HG03460 (cell line): ENCODE data around the gene NTM.
"Not testable (repeated sequence)": the region's sequence is repeated elsewhere in the genome, so short reads cannot be mapped to it uniquely, and the experiment has no call there.

Source experiments
- ATAC-seq: cut with Tn5 transposase; IDR thresholded peaks from one replicate; pipeline ENCODE4 v1.9.1; 2021; ENCODE audit not compliant: unreplicated experiment

Gene NTM

DNA sequence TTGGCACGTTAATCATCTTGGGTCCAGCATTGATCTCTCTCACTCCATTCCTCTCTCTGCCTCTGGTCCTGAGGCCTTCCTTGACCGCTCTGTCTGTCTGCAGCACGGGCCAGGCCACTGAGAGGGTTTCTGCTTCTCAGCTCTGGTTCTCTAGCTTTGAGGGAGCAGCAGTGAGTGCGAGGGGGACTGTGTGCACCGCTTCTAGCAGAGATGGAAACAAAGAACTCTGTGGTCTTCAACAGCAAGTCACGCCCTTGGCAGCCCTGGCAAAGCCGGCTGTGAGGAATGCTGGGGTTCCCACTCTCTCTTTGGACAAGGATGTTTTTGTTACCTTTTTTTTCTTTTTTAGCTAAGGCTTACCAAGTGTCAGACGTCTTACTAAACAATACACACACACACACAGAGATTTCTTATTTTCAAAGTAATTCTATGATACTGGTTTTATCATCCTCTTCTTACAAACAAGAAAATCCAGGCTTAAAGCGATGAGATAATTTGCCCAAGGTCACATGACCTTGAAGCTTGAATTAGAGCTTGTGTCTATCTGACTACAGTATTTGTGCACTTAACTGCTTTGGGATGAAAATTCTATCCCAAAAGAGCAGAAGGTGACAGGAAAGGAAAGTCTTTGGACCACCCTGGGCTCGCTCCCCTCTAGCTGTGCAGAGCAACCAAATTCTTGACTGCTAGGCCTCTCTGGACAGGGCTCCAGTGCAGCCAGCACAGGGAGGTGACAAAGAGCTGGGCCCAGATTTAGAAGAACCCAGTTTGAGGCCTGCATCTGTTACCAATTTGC is 293.2 kb downstream of the NTM start:
- no peak for ATAC-seq

GRCh38 chr11:131664293-131664692 is 293.9 kb downstream of the NTM start:
- ATAC-seq: no peak

- ATAC-seq: no peak
Observed at GRCh38 chr11:131664816-131665215, 294.4 kb downstream of the NTM start.

- ATAC-seq: no peak
Observed at GRCh38 chr11:131665344-131665968, 295.0 kb downstream of the NTM start.

GRCh38 chr11:131666006-131666405 is 295.6 kb downstream of the NTM start:
- ATAC-seq: no peak

DNA sequence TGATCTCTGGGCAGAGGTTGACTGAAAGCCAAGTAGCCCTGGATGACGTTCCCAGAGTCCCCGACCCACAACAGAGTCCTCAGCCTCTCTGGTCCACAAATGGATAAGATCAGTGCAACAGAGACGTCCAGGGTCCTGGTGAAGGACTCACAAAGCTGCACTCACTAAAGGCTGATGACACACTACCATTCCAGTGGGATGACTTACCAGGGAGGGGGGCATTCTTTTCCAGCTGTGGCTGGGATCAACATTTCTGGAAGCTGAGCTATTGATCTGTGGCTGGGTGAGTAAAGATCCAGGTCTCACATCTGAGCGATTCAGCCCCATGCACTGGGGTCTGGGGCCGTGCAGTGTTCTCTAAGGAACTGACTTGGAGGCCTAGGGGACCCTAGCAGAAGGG is 296.2 kb downstream of the NTM start:
- no peak for ATAC-seq

DNA sequence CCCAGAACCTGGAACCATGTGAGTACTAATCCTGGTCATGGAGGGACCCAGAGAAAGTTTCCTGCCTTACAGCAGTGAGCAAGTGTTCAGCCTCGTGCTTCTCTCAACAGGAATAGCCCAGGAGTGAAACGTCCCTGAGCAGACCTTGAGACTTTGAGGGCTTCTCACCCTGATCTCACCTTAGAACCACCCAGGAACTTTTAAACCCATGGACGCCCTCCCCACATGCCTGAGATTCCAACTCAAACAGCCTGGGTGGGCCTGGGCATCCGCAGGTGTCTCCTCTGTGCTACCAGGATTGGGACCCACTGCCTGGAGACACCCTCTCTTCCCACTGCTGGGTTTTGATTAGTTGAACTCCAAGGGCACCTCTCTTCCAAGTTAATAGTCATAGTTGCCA is 297.2 kb downstream of the NTM start:
- ATAC-seq: no peak

- peak; percentile 73 for ATAC-seq
Observed at GRCh38 chr11:131668500-131669400, 298.3 kb downstream of the NTM start.

DNA sequence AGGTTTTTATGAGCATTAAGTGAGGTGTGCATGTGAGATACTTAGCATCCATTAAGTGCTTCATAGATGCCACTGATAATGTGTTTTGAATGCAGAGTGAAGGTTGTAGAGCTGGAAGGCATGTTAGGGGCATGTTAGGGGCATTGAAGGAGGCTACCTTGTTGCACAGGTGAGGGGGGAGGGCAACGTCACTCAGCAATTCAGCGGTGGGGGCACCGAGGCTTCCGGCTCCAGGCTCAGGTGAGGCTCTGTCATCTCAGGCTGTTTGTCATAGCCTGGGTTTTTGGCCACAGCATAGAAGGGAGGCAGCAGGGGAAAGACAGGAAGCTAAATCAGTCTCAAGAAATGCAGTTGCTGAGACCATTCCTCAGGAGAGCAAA is 299.0 kb downstream of the NTM start:
- no peak for ATAC-seq

- no peak for ATAC-seq
Observed at GRCh38 chr11:131670876-131671275, 300.5 kb downstream of the NTM start.

DNA sequence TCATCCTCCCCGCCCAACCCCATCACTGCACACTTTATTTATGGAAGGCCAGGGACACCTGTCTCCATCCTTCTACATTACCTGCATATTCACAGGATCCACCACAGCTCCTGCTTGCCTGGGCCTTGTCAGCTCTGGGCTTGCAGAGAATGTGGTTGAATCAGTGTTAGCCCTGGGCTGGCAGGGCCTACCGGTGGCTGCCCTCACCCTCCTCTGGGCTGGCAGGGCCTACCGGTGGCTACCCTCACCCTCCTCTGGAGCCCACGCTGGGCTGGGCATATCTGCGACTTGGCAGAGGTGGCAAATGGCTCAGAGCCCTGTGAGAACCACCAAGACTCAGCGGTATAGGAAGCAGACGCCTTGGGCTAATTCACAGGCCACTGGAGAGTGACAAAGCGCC is 300.9 kb downstream of the NTM start:
- no peak for ATAC-seq

GRCh38 chr11:131671734-131672133 is 301.3 kb downstream of the NTM start:
- no peak for ATAC-seq

DNA sequence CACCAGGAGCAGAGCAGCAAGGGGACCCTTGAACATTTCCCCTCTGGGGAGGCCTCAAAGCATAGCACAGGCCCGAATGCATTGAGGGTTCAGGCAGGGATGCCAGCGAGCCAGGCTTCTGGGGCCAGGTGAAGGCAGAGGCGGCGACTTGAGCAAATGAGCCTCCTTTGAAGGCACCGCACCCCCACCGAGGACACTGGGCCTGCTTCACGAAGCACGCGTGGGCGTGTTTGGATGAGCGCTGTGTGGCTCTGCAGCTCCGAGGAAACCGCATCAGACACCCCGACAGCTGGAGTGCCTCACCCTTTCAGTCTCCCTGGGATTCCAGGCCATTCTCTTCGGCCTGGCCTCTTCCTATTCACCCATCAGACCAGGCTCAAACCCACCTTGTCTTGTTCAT is 301.8 kb downstream of the NTM start:
- no peak for ATAC-seq

GRCh38 chr11:131674051-131674755 is 303.8 kb downstream of the NTM start:
- ATAC-seq: peak; percentile 91

DNA sequence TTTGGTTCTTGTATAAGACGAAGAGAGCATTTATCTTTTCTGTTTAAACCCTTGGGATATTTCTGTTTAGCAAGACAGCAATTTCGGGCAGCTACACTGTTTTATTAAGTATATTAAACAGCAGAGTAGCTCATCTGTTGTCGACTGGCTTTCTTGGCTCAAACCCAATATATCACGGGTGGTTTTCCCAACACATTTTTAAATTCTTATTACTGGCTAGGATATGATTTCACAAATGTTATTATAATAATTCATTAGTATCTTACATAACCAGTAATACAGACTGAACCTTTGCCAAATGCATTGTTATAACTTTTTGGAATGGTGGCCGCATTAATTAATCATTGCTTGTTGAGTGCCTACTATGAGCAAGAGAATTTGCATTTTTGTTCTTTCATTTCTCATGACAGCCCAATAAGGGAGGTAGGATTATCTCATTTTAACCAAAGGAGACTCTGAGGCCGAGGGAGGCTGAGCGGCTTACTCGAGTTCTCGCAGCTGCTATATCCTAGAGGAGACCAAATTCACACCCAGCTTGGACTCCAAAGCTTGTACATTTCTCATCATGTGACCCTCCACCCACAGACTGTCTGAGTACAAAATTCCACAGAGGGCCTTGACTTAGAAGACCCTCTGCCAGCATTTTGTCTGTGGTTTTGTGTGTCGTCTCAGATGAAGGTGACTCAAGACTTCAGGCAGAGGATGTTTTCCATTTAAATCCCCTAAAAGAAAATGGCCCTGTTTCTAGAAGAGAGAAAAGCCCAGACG is 304.9 kb downstream of the NTM start:
- no peak for ATAC-seq

DNA sequence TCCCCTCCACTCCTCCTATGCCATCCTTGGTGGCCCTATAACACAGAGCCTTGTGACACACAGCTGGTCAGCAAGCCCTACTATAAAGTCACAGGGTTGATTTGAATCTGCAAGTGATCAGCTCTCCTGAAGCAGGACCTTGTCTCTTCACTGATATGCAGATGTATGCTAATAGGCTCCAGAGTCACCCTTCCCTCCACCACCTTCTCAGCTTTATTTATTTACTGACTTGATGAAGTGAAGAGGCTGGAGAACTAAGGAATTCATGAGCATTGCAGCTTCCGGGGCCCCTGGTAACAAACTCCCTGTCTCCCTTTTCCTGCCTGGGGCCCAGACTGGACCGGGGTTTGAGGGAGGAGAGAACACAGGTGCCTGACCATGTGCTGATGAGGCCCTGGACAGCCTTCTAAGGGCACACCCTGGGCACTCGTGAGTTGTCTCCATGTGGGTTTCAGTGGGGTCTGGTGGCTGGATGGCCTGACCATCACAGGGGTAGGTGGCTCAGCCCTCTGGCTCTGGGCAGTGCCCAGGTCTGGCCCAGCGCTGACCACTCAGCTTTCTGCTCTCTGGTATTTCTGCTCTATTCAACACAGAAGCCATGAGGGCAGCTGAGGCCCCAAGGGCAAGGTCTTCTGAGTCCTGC is 307.5 kb downstream of the NTM start:
- ATAC-seq: no peak

DNA sequence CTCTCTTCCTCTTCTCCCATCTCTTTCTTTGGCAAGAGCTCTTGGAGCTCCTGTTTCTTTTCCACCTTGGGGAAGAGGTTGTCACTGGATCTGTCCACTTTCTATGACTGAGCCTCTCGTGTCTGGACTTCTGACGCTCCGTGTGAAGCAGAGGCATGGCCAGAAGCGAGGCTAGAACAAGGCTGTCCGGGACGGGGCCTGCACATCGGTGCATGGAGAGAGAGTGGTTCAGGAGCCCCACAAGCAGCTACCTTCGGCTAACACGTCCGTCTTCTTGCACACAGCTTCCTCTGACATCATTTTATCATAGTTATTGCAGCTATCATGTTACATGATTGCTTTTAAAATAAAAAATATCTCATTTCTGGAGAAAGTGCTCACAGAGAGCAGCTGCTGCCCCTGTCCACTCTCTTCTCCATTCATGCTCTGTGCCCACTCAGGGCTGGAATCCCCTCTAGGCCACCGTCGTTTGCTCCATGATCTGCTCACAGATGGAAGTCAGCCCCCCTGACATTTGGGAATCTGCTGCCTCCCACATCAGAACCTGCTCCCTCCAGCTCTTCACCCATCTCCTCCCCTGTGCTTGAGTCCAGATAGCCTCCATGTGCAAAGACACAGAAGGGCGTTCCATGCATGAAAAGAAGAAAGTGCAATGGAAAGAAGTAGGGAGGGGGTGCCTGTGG is 308.4 kb downstream of the NTM start:
- ATAC-seq: no peak

- ATAC-seq: not testable (repeated sequence)
Observed at GRCh38 chr11:131680448-131680847, 310.0 kb downstream of the NTM start.

- no peak for ATAC-seq
Observed at GRCh38 chr11:131681920-131682319, 311.5 kb downstream of the NTM start.
